NCI-H1092 (cell line): ENCODE results near the gene FAM222A.

Source experiments
- DNase-seq: peaks from one replicate; lab custom pipeline; 2025; lab: John Stamatoyannopoulos, UW

Gene FAM222A

GRCh38 chr12:109802828-109803227 lies 89.2 kb downstream of the FAM222A start:
- no peak for DNase-seq

- DNase-seq, result no peak
Measured at GRCh38 chr12:109803678-109804077, 90.1 kb downstream of the FAM222A start.

GRCh38 chr12:109804820-109805761 lies 91.5 kb downstream of the FAM222A start:
- no peak for DNase-seq

- DNase-seq, result no peak
Measured at GRCh38 chr12:109807954-109808643, 94.5 kb downstream of the FAM222A start.

- DNase-seq, result no peak
Measured at GRCh38 chr12:109808876-109809646, 95.4 kb downstream of the FAM222A start.

- no peak for DNase-seq
Measured at GRCh38 chr12:109810954-109811623, 97.5 kb downstream of the FAM222A start.

GRCh38 chr12:109811624-109811995 lies 98.0 kb downstream of the FAM222A start:
- DNase-seq, result no peak

GRCh38 chr12:109813810-109814416 lies 100.3 kb downstream of the FAM222A start:
- no peak for DNase-seq

GRCh38 chr12:109814600-109815150 lies 101.0 kb downstream of the FAM222A start:
- no peak for DNase-seq

- no peak for DNase-seq
Measured at GRCh38 chr12:109815225-109815624, 101.6 kb downstream of the FAM222A start.

- no peak for DNase-seq
Measured at GRCh38 chr12:109815757-109816617, 102.4 kb downstream of the FAM222A start.

GRCh38 chr12:109816870-109817269 lies 103.2 kb downstream of the FAM222A start:
- DNase-seq, result no peak

GRCh38 chr12:109817627-109818231 lies 104.1 kb downstream of the FAM222A start:
- DNase-seq, result no peak

GRCh38 chr12:109818253-109818652 lies 104.6 kb downstream of the FAM222A start:
- no peak for DNase-seq

- no peak for DNase-seq
Measured at GRCh38 chr12:109818905-109819500, 105.4 kb downstream of the FAM222A start.
